Peyer's patch (tissue), 4 donors: ENCODE results near the gene ARHGAP15. TPM values are rescaled to one million over a fixed set of nuclear protein-coding genes. Genes with fewer than 3 reads are reported as not detected.

Source experiments
- DNase-seq, 3 donors: peaks; one replicate each; pipeline ENCODE4 v3.0.0-alpha.2; 2017 to 2019
- H3K27ac ChIP-seq, 4 donors: fragments of 200-600 bp; sonication (generic); one replicate each; pipeline ENCODE4 v1.5.1; 2016 to 2019
- H3K27me3 ChIP-seq, 2 donors: fragments of 200-600 bp; sonication (generic); one replicate each; pipeline ENCODE4 v1.5.1; 2019
- H3K36me3 ChIP-seq, 3 donors: fragments of 200-600 bp; sonication (generic); one replicate each; pipeline ENCODE4 v1.5.1; 2016 to 2019
- H3K4me1 ChIP-seq, 4 donors: fragments of 200-600 bp; sonication (generic); one replicate each; pipeline ENCODE4 v1.5.1; 2016 to 2019
- H3K4me3 ChIP-seq, 4 donors: fragments of 200-600 bp; sonication (generic); 1 replicate in 3 of 4; 2 replicates in 1 of 4; pipeline ENCODE4 v1.5.1; 2016 to 2019; ENCODE audit warnings: mild to moderate bottlenecking in 1 of 4
- H3K9me3 ChIP-seq, 4 donors: fragments of 200-600 bp; sonication (generic); one replicate each; pipeline ENCODE4 v1.5.1; 2016 to 2019; ENCODE audit warnings: mild to moderate bottlenecking in 1 of 4
- CTCF ChIP-seq, 6 experiments: fragments of 450-650 bp in 4 of 6; fragments of 200-600 bp in 2 of 6; sonication (generic) in 1 of 6; IDR thresholded peaks; one replicate each; pipeline ENCODE4 v1.5.1; 2017 to 2019; ENCODE audit warnings: antibody characterized with exemption in 6 of 6, mild to moderate bottlenecking in 3 of 6, moderate library complexity in 1 of 6
- POLR2A ChIP-seq, 2 donors: fragments of 450-650 bp; IDR thresholded peaks; one replicate each; pipeline ENCODE4 v1.5.1; 2017; ENCODE audit warnings: antibody characterized with exemption in 2 of 2, mild to moderate bottlenecking in 2 of 2, moderate library complexity in 2 of 2
- total RNA-seq, 4 donors: library from RNA; depleted of rRNA; stranded (reverse); fragments of >200 nt; gene quantifications; one replicate each; pipeline ENCODE4 v1.1.0, GENCODE V29; 2016

The ARHGAP15 gene
- total RNA-seq, 4 donors from 2014 or later: 6.7 to 203 (median 12.5) TPM

DNA sequence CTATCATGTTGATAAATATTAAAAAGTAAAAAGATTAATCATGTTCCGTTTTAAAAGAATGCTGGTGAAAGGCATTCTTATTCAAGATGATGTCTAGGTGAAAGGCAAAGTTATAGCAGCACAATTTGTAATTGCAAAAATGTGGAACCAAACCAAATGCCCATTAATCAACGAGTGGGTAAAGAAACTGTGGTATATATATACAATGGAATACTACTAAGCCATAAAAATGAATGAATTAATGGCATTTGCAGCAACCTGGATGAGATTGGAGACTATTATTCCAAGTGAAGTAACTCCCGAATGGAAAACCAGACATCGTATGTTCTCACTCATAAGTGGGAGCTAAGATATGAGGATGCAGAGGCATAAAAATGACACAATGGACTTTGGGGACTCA is 286.4 kb downstream of the ARHGAP15 start:
- Histone ChIP-seq H3K9me3 (no peaks in the 10 kb centered on the region), H3K36me3 (no peaks in the 10 kb centered on the region), H3K4me1 (no peaks in the 10 kb centered on the region), H3K27ac (no peak overlapping the region), H3K4me3 (no peak overlapping the region), H3K27me3 (no peaks in the 10 kb centered on the region)
- no peak for TF ChIP-seq CTCF (IDR thresholded peaks at IDR 0.05)
- TF ChIP-seq POLR2A (IDR thresholded peaks at IDR 0.05): no peak
- no peak for DNase-seq

- no peak for DNase-seq
- H3K4me3 ChIP-seq: no peak overlapping the region
- no peak for TF ChIP-seq POLR2A (IDR thresholded peaks at IDR 0.05)
- no peak for TF ChIP-seq CTCF (IDR thresholded peaks at IDR 0.05)
- H3K27me3 ChIP-seq: no peaks in the 10 kb centered on the region
- H3K4me1 ChIP-seq: no peaks in the 10 kb centered on the region
- no peaks in the 10 kb centered on the region for H3K36me3 ChIP-seq
- H3K9me3 ChIP-seq: no peaks in the 10 kb centered on the region
- no peak overlapping the region for H3K27ac ChIP-seq
Observed at GRCh38 chr2:143417428-143417827, 288.2 kb downstream of the ARHGAP15 start.

DNA sequence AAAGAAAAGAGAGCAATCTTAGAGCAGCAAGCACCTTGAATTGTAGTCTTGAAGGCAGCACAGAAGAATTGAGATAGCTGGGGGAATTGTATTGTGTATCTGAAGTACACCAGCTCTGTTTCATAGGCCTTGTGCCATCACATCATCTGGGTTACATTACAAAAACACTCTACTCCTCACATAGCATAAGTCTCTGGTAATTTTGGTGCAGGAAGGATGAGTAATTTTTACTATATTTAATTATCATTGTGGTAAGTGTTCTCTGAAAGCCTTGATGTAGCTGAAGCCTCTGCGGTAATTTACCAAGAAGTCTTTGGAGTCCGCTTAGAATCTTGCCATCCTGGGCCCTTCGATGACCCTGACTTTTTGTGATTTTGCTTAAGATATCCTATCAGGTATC is 291.1 kb downstream of the ARHGAP15 start:
- TF ChIP-seq POLR2A (IDR thresholded peaks at IDR 0.05) (no peak), CTCF (IDR thresholded peaks at IDR 0.05) (no peak)
- Histone ChIP-seq H3K36me3 (no peaks in the 10 kb centered on the region), H3K9me3 (no peaks in the 10 kb centered on the region), H3K27ac (no peak overlapping the region), H3K27me3 (no peaks in the 10 kb centered on the region), H3K4me1 (no peaks in the 10 kb centered on the region), H3K4me3 (no peak overlapping the region)
- DNase-seq: no peak

GRCh38 chr2:143422681-143423080 is 293.5 kb downstream of the ARHGAP15 start:
- no peak overlapping the region for H3K27ac ChIP-seq
- no peak for TF ChIP-seq POLR2A (IDR thresholded peaks at IDR 0.05)
- no peak for TF ChIP-seq CTCF (IDR thresholded peaks at IDR 0.05)
- no peak overlapping the region for H3K4me3 ChIP-seq
- DNase-seq: no peak
- no peaks in the 10 kb centered on the region for H3K4me1 ChIP-seq
- H3K27me3 ChIP-seq: no peaks in the 10 kb centered on the region
- H3K36me3 ChIP-seq: no peaks in the 10 kb centered on the region
- no peaks in the 10 kb centered on the region for H3K9me3 ChIP-seq

DNA sequence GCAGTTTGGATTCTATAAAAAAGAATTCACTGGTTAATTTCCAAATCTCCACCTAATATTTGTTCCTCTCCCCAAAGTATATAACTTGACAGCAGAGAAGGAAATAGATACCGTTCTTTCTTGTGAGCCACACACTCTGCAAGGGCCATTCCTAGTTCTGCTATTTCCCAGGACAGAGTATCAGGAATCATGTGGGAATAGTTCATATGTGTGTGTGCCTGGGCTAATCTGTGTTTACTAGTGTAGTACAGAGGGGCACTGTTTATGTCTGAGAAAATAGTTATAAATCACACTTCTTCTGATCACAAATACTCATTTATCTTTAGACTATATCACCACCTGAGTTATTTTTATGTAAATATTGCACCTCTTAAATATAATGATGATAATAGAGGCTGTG is 296.7 kb downstream of the ARHGAP15 start:
- H3K4me3 ChIP-seq: no peak overlapping the region
- no peaks in the 10 kb centered on the region for H3K9me3 ChIP-seq
- H3K27ac ChIP-seq: no peak overlapping the region
- DNase-seq: no peak
- H3K4me1 ChIP-seq: no peaks in the 10 kb centered on the region
- TF ChIP-seq POLR2A (IDR thresholded peaks at IDR 0.05): no peak
- no peaks in the 10 kb centered on the region for H3K27me3 ChIP-seq
- H3K36me3 ChIP-seq: no peaks in the 10 kb centered on the region

DNA sequence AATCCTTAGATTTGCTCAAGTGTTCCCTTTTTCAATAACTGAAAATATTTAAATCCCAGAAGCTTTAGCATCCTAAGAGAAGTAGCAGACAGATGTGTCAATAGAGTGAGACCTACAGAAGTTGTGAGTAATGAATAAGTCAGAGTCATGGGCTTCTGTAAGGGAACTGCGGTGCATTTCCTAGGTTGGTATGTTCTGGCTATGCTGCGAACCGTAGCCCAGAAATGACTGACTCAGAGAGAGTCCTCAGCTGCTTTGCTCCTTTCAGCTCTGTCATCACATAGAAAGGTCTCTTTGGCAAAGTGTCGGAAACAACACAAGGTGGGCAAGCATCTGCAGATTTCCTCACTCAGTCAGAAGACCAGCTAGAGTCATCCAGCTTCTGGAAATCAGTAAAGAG is 297.1 kb downstream of the ARHGAP15 start:
- no peaks in the 10 kb centered on the region for H3K27me3 ChIP-seq
- H3K27ac ChIP-seq: no peak overlapping the region
- H3K4me1 ChIP-seq: no peaks in the 10 kb centered on the region
- no peak for DNase-seq
- H3K9me3 ChIP-seq: no peaks in the 10 kb centered on the region
- no peak overlapping the region for H3K4me3 ChIP-seq
- TF ChIP-seq POLR2A (IDR thresholded peaks at IDR 0.05) (no peak), CTCF (IDR thresholded peaks at IDR 0.05) (no peak)
- no peaks in the 10 kb centered on the region for H3K36me3 ChIP-seq
